GM12878 (cell line): ENCODE results near the gene NOL4L. TPM values are rescaled to one million over a fixed set of nuclear protein-coding genes. Genes with fewer than 3 reads are reported as not detected.

Experiments
- ATAC-seq: fragments of 200-7000 bp; cut with Tn5 transposase; 3 replicates; pipeline ENCODE4 v1.9.1; 2020; ENCODE audit warnings: mild to moderate bottlenecking, moderate library complexity
- BruUV-seq: library from RNA; stranded (reverse); fragments of 400-500 nt; replicated peaks from 2 replicates; lab custom pipeline; 2021; lab: Mats Ljungman, UMichigan
- CTCF ChIA-PET: fragments of 300-600 bp; sonication (Branson Sonifier 250); formaldehyde crosslinking; extraction: SDS; loops from one replicate; lab custom pipeline; 2021; ENCODE audit warnings: inconsistent platforms; lab: Yijun Ruan, JAX
- POLR2A ChIA-PET: fragments of 350-600 bp; formaldehyde crosslinking; extraction: SDS; loops from one replicate; lab custom pipeline; 2021; ENCODE audit warnings: inconsistent platforms; lab: Charles Lee
- RAD21 ChIA-PET: fragments of 300-600 bp; sonication (Branson Sonifier 250); formaldehyde crosslinking; loops from one replicate; lab custom pipeline; 2023; ENCODE audit warnings: antibody characterized with exemption; ENCODE audit not compliant: unreplicated experiment; lab: Charles Lee
- SMC1A ChIA-PET: fragments of 300-600 bp; sonication (Branson Sonifier 250); formaldehyde crosslinking; loops from one replicate; lab custom pipeline; 2023; ENCODE audit not compliant: unreplicated experiment, uncharacterized antibody; lab: Charles Lee
- DNase-seq: peaks from one replicate; pipeline ENCODE4 v3.0.0-alpha.2; 2011; ENCODE audit warnings: low read depth, low spot score
- FAIRE-seq: peaks from 3 replicates; lab custom pipeline; 2011; peaks lifted over from hg19 to GRCh38; lab: Jason Lieb, UNC
- H2AFZ ChIP-seq: 2 replicates; pipeline ENCODE4 v1.6.0; 2011; ENCODE audit warnings: low read depth, low read length, control low read depth; ENCODE audit not compliant: control insufficient read depth
- H3K27ac ChIP-seq: 2 replicates; pipeline ENCODE4 v1.5.1; 2011; ENCODE audit warnings: control low read depth; ENCODE audit not compliant: control insufficient read depth, insufficient read depth
- H3K27me3 ChIP-seq, 2 experiments: replicated peaks in 1 of 2; 2 replicates each; pipeline versions ENCODE4 v1.6.0 to v1.6.1; 2011; ENCODE audit warnings: low read length in 1 of 2; ENCODE audit not compliant: control insufficient read depth in 2 of 2, insufficient read depth in 2 of 2
- H3K36me3 ChIP-seq, 2 experiments: 2 replicates each; pipeline ENCODE4 v1.5.1; 2011; ENCODE audit warnings: low read length in 1 of 2; ENCODE audit not compliant: control insufficient read depth in 2 of 2, insufficient read depth in 2 of 2
- H3K4me1 ChIP-seq: 2 replicates; pipeline ENCODE4 v1.6.1; 2011; ENCODE audit warnings: mild to moderate bottlenecking, low read length, moderate library complexity, mixed read lengths; ENCODE audit not compliant: control insufficient read depth, insufficient read depth
- H3K4me2 ChIP-seq: 2 replicates; pipeline ENCODE4 v1.6.0; 2011; ENCODE audit warnings: control low read depth; ENCODE audit not compliant: control insufficient read depth, insufficient read depth
- H3K4me3 ChIP-seq: fragments of 200-600 bp; sonication (generic); 2 replicates; pipeline ENCODE4 v1.5.1; 2016
- H3K79me2 ChIP-seq: 2 replicates; pipeline ENCODE4 v1.6.0; 2011; ENCODE audit warnings: low read length; ENCODE audit not compliant: control insufficient read depth, insufficient read depth
- H3K9ac ChIP-seq: 2 replicates; pipeline ENCODE4 v1.8.0; 2011; ENCODE audit warnings: low read length, control low read depth, mixed read lengths; ENCODE audit not compliant: control insufficient read depth, insufficient read depth
- H3K9me3 ChIP-seq: replicated peaks from 3 replicates; pipeline ENCODE4 v1.5.1; 2011; ENCODE audit warnings: mild to moderate bottlenecking, low read length; ENCODE audit not compliant: control insufficient read depth, insufficient read depth
- H4K20me1 ChIP-seq: 2 replicates; pipeline ENCODE4 v1.6.0; 2011; ENCODE audit not compliant: control insufficient read depth, insufficient read depth
- ATF7 ChIP-seq: fragments of 450-650 bp; IDR thresholded peaks from 2 replicates; pipeline ENCODE4 v1.6.1; 2016; ENCODE audit warnings: low read depth, mild to moderate bottlenecking
- HDAC2 ChIP-seq: fragments of 200-600 bp; sonication (generic); IDR thresholded peaks from 2 replicates; pipeline ENCODE4 v1.6.1; 2017
- WGBS: methylation state at CpG from one replicate; pipeline ENCODE4 v1.1.6; 2016; ENCODE audit warnings: low lambda C conversion rate; ENCODE audit not compliant: insufficient replicate concordance, insufficient coverage; ENCODE audit errors: missing lambda C conversion rate; 5-methylcytosine and 5-hydroxymethylcytosine counted together
- in situ Hi-C: fragments of 300-500 bp; cut with MboI; formaldehyde crosslinking; loops from 9 replicates; pipeline ENCODE4 v1.14.3; 2018; ENCODE audit warnings: mixed read lengths
- intact Hi-C: fragments of 100-400 bp; cut with micrococcal nuclease; formaldehyde crosslinking; loops from one replicate; pipeline ENCODE4 v1.14.2; 2022; ENCODE audit not compliant: unreplicated experiment
- polyA plus RNA-seq, 11 experiments: library from polyadenylated mRNA; depleted of rRNA in 4 of 11; unstranded in 6 of 11; stranded (reverse) in 5 of 11; fragments of >200 nt; fragmentation: Nextera tagmentation in 4 of 11; fragmentation: Illumina TruSeq in 1 of 11; extraction: Ambion mirVana in 4 of 11; extraction: Trizol in 1 of 11; gene quantifications; 1 replicate in 1 of 11; 2 replicates in 10 of 11; pipeline versions ENCODE4 v1.2.1 to v1.2.3, GENCODE V29; 2011 to 2016; ENCODE audit warnings: inconsistent platforms in 2 of 11, missing spikeins in 2 of 11, low read depth in 1 of 11
- total RNA-seq, 4 experiments: library from RNA; depleted of rRNA in 3 of 4; stranded (reverse); fragments of >200 nt in 3 of 4; fragmentation: Illumina TruSeq in 1 of 4; extraction: Trizol in 1 of 4; gene quantifications; 2 replicates each; pipeline versions ENCODE4 v1.2.1 to v1.2.3, GENCODE V29; 2013 to 2021
- TF ChIP-seq, protein P1 (sequence below): IDR thresholded peaks from 2 replicates; pipeline ENCODE4 v1.6.1; 2011; ENCODE audit warnings: borderline replicate concordance, low read depth, mild to moderate bottlenecking, moderate library complexity, low read length; ENCODE audit not compliant: insufficient read depth, poor library complexity, severe bottlenecking
- TF ChIP-seq, protein P2 (sequence below): fragments of 450-650 bp; IDR thresholded peaks from 2 replicates; pipeline ENCODE4 v1.6.1; 2017; ENCODE audit warnings: mild to moderate bottlenecking, moderate library complexity

NOL4L gene
- total and polyA plus RNA-seq, 10 of the 15 experiments (the other 5 are each of a cell fraction or from before 2014, with no cell fraction given), result 2.3 to 24.0 (median 8.0) TPM

DNA sequence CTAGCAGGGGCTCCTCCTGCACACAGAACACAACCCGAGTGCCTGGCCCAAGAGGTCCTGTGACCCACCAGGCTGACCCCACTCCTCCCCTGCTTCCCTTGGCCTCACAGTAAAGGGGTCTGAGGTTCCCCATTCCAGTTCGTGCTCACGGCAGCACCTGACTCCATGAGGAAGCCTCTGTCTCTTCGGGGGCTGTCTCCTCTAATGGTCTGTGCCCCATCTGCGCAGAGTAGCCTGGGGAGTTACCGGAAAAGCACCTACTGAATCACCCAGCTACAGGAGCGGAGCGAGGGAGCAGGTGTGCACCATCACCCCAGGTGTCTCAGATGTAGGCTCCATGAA is 133.8 kb downstream of the NOL4L start:
- 77% methylated on average over 8 of the region's 8 CpGs for WGBS
- H3K9me3 ChIP-seq, result no peaks in the 10 kb centered on the region
- FAIRE-seq (no peak), ATAC-seq (no peak), DNase-seq (no peak)
- ChIA-PET CTCF (no interaction called here), POLR2A (no interaction called here), RAD21 (interaction anchor here (0.6 kb wide), 1 partner anchor 126 kb away, joined by 4 read pairs; no protein-coding TSS in a partner anchor), SMC1A (no interaction called here)
- no peak overlapping the region for H3K4me2 ChIP-seq
- H3K4me3 ChIP-seq, result no peak overlapping the region
- H3K27me3 ChIP-seq, result no peaks in the 10 kb centered on the region
- in situ Hi-C loops (no loop called here), intact Hi-C loops (no loop called here)
- TF ChIP-seq, protein P1, sequence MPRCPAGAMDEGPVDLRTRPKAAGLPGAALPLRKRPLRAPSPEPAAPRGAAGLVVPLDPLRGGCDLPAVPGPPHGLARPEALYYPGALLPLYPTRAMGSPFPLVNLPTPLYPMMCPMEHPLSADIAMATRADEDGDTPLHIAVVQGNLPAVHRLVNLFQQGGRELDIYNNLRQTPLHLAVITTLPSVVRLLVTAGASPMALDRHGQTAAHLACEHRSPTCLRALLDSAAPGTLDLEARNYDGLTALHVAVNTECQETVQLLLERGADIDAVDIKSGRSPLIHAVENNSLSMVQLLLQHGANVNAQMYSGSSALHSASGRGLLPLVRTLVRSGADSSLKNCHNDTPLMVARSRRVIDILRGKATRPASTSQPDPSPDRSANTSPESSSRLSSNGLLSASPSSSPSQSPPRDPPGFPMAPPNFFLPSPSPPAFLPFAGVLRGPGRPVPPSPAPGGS, result no peak
- TF ChIP-seq HDAC2, result no peak
- TF ChIP-seq ATF7, result no peak
- TF ChIP-seq, protein P2, sequence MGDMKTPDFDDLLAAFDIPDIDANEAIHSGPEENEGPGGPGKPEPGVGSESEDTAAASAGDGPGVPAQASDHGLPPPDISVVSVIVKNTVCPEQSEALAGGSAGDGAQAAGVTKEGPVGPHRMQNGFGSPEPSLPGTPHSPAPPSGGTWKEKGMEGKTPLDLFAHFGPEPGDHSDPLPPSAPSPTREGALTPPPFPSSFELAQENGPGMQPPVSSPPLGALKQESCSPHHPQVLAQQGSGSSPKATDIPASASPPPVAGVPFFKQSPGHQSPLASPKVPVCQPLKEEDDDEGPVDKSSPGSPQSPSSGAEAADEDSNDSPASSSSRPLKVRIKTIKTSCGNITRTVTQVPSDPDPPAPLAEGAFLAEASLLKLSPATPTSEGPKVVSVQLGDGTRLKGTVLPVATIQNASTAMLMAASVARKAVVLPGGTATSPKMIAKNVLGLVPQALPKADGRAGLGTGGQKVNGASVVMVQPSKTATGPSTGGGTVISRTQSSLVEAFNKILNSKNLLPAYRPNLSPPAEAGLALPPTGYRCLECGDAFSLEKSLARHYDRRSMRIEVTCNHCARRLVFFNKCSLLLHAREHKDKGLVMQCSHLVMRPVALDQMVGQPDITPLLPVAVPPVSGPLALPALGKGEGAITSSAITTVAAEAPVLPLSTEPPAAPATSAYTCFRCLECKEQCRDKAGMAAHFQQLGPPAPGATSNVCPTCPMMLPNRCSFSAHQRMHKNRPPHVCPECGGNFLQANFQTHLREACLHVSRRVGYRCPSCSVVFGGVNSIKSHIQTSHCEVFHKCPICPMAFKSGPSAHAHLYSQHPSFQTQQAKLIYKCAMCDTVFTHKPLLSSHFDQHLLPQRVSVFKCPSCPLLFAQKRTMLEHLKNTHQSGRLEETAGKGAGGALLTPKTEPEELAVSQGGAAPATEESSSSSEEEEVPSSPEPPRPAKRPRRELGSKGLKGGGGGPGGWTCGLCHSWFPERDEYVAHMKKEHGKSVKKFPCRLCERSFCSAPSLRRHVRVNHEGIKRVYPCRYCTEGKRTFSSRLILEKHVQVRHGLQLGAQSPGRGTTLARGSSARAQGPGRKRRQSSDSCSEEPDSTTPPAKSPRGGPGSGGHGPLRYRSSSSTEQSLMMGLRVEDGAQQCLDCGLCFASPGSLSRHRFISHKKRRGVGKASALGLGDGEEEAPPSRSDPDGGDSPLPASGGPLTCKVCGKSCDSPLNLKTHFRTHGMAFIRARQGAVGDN, result no peak
- no peaks in the 10 kb centered on the region for H3K79me2 ChIP-seq
- no TSS peak for BruUV-seq
- no peaks in the 10 kb centered on the region for H4K20me1 ChIP-seq
- H2AFZ ChIP-seq, result no peak overlapping the region
- no peaks in the 10 kb centered on the region for H3K4me1 ChIP-seq
- no peak overlapping the region for H3K9ac ChIP-seq
- H3K27ac ChIP-seq, result no peak overlapping the region
- H3K36me3 ChIP-seq, result no peaks in the 10 kb centered on the region; a peak in 1 of 4 replicates
